Left colon (tissue), 2 donors: ENCODE data around the gene GNPTAB. TPM values are rescaled to one million over a fixed set of nuclear protein-coding genes. Genes with fewer than 3 reads are reported as not detected.

Experiments
- total RNA-seq, 2 donors: library from RNA; stranded (reverse); fragmentation: NEBNext Ultra II Directional; extraction: Animal tissue kit (Norgen Biotek cat#: 25700); gene quantifications; one replicate each; pipeline ENCODE4 v1.2.1, GENCODE V29; 2021
- donor health status: DM: no; HTN: no; CAD: no.
- donor health status: DM: yes; HTN: yes; CAD: no.

The GNPTAB gene
- total RNA-seq, 2 donors from 2014 or later, result 90.2 to 95.1 TPM

Other genes starting within 250 kb of the GNPTAB start
- gene MYBPC1, start 236.0 kb downstream of the GNPTAB start, total RNA-seq, result 10 to 100 TPM; 17.3 to 24.8 TPM
- gene CHPT1, start 133.3 kb downstream of the GNPTAB start, total RNA-seq, result 100 to 1,000 TPM in 1 of 2 donors, 10 to 100 TPM in 1; 92.5 to 104 TPM
- under 1 TPM; 0.15 to 0.20 TPM for gene SYCP3, start 91.5 kb downstream of the GNPTAB start, total RNA-seq
- 1 to 10 TPM; 5.3 to 6.4 TPM for gene DRAM1, start 46.6 kb upstream of the GNPTAB start, total RNA-seq
- 10 to 100 TPM; 30.4 to 32.8 TPM for gene WASHC3, start 231.0 kb upstream of the GNPTAB start, total RNA-seq